ENCODE data around the gene GNAI1.

GNAI1 gene

GRCh38 chr7:80186721-80187120 lies 52.1 kb downstream of the GNAI1 start:
- no peak overlapping the region for H3K9ac ChIP-seq (ENCODE audit: low read length in 2 of 2)
- no peak overlapping the region for H3K4me3 ChIP-seq (ENCODE audit: low read length in 2 of 2)
- H3K27me3 ChIP-seq (ENCODE audit: control insufficient read depth in 1 of 2, insufficient read depth in 2 of 2, low read length in 2 of 2) = no peaks in the 10 kb centered on the region
- H3K27ac ChIP-seq (ENCODE audit: low read length) = no peak overlapping the region
- H3K9me3 ChIP-seq (ENCODE audit: control insufficient read depth in 2 of 2, low read length in 2 of 2) = no peaks in the 10 kb centered on the region
- H3K4me1 ChIP-seq (ENCODE audit: control insufficient read depth, insufficient read depth, low read length) = peaks cover 6% of the 10 kb centered on the region
- H3K36me3 ChIP-seq (ENCODE audit: control insufficient read depth in 2 of 2, insufficient read depth in 2 of 2, low read length in 2 of 2) = no peaks in the 10 kb centered on the region

- Histone ChIP-seq H3K27me3 (ENCODE audit: control insufficient read depth in 1 of 2, insufficient read depth in 2 of 2, low read length in 2 of 2) (no peaks in the 10 kb centered on the region), H3K9me3 (ENCODE audit: control insufficient read depth in 2 of 2, low read length in 2 of 2) (no peaks in the 10 kb centered on the region), H3K9ac (ENCODE audit: low read length in 2 of 2) (no peak overlapping the region), H3K27ac (ENCODE audit: low read length) (no peak overlapping the region), H3K36me3 (ENCODE audit: control insufficient read depth in 2 of 2, insufficient read depth in 2 of 2, low read length in 2 of 2) (no peaks in the 10 kb centered on the region), H3K4me1 (ENCODE audit: control insufficient read depth, insufficient read depth, low read length) (peaks cover 6% of the 10 kb centered on the region), H3K4me3 (ENCODE audit: low read length in 2 of 2) (peak overlapping the region in 1 of 2 donors; percentile 11)
Observed at GRCh38 chr7:80187279-80187678, 52.6 kb downstream of the GNAI1 start.

- peaks cover 6% of the 10 kb centered on the region for H3K4me1 ChIP-seq (ENCODE audit: control insufficient read depth, insufficient read depth, low read length)
- H3K9me3 ChIP-seq (ENCODE audit: control insufficient read depth in 2 of 2, low read length in 2 of 2) = no peaks in the 10 kb centered on the region
- H3K36me3 ChIP-seq (ENCODE audit: control insufficient read depth in 2 of 2, insufficient read depth in 2 of 2, low read length in 2 of 2) = no peaks in the 10 kb centered on the region
- H3K27me3 ChIP-seq (ENCODE audit: control insufficient read depth in 1 of 2, insufficient read depth in 2 of 2, low read length in 2 of 2) = no peaks in the 10 kb centered on the region
- H3K4me3 ChIP-seq (ENCODE audit: low read length in 2 of 2) = no peak overlapping the region
- H3K27ac ChIP-seq (ENCODE audit: low read length) = no peak overlapping the region
- H3K9ac ChIP-seq (ENCODE audit: low read length in 2 of 2) = no peak overlapping the region
Observed at GRCh38 chr7:80187727-80188126, 53.1 kb downstream of the GNAI1 start.

- H3K4me1 ChIP-seq (ENCODE audit: control insufficient read depth, insufficient read depth, low read length) = peaks cover 6% of the 10 kb centered on the region
Observed at GRCh38 chr7:80189638-80190037, 55.0 kb downstream of the GNAI1 start.

GRCh38 chr7:80197627-80198026 lies 63.0 kb downstream of the GNAI1 start:
- H3K4me1 ChIP-seq (ENCODE audit: control insufficient read depth, insufficient read depth, low read length) = no peaks in the 10 kb centered on the region
- H3K36me3 ChIP-seq (ENCODE audit: control insufficient read depth in 2 of 2, insufficient read depth in 2 of 2, low read length in 2 of 2) = peaks cover 0 to 6% of the 10 kb centered on the region in 2 donors
- H3K4me3 ChIP-seq (ENCODE audit: low read length in 2 of 2) = no peak overlapping the region
- no peak overlapping the region for H3K9ac ChIP-seq (ENCODE audit: low read length in 2 of 2)
- no peak overlapping the region for H3K27ac ChIP-seq (ENCODE audit: low read length)
- H3K27me3 ChIP-seq (ENCODE audit: control insufficient read depth in 1 of 2, insufficient read depth in 2 of 2, low read length in 2 of 2) = no peaks in the 10 kb centered on the region
- H3K9me3 ChIP-seq (ENCODE audit: control insufficient read depth in 2 of 2, low read length in 2 of 2) = no peaks in the 10 kb centered on the region

More at GRCh38 chr7:80189638-80190037, 55.0 kb downstream of the GNAI1 start:
- no peak overlapping the region for H3K9ac ChIP-seq (ENCODE audit: low read length in 2 of 2)
- H3K36me3 ChIP-seq (ENCODE audit: control insufficient read depth in 2 of 2, insufficient read depth in 2 of 2, low read length in 2 of 2) = no peaks in the 10 kb centered on the region
- H3K27me3 ChIP-seq (ENCODE audit: control insufficient read depth in 1 of 2, insufficient read depth in 2 of 2, low read length in 2 of 2) = no peaks in the 10 kb centered on the region
- H3K27ac ChIP-seq (ENCODE audit: low read length) = no peak overlapping the region
- no peaks in the 10 kb centered on the region for H3K9me3 ChIP-seq (ENCODE audit: control insufficient read depth in 2 of 2, low read length in 2 of 2)
- H3K4me3 ChIP-seq (ENCODE audit: low read length in 2 of 2) = no peak overlapping the region

GRCh38 chr7:80199051-80199450 lies 64.4 kb downstream of the GNAI1 start:
- no peaks in the 10 kb centered on the region for H3K27me3 ChIP-seq (ENCODE audit: control insufficient read depth in 1 of 2, insufficient read depth in 2 of 2, low read length in 2 of 2)
- no peak overlapping the region for H3K9ac ChIP-seq (ENCODE audit: low read length in 2 of 2)
- H3K9me3 ChIP-seq (ENCODE audit: control insufficient read depth in 2 of 2, low read length in 2 of 2) = no peaks in the 10 kb centered on the region
- H3K4me3 ChIP-seq (ENCODE audit: low read length in 2 of 2) = no peak overlapping the region
- peaks cover 0 to 7% of the 10 kb centered on the region in 2 donors for H3K36me3 ChIP-seq (ENCODE audit: control insufficient read depth in 2 of 2, insufficient read depth in 2 of 2, low read length in 2 of 2)
- no peak overlapping the region for H3K27ac ChIP-seq (ENCODE audit: low read length)
- no peaks in the 10 kb centered on the region for H3K4me1 ChIP-seq (ENCODE audit: control insufficient read depth, insufficient read depth, low read length)

GRCh38 chr7:80204454-80204853 lies 69.8 kb downstream of the GNAI1 start:
- no peak overlapping the region for H3K4me3 ChIP-seq (ENCODE audit: low read length in 2 of 2)
- no peak overlapping the region for H3K9ac ChIP-seq (ENCODE audit: low read length in 2 of 2)
- H3K4me1 ChIP-seq (ENCODE audit: control insufficient read depth, insufficient read depth, low read length) = no peaks in the 10 kb centered on the region
- H3K36me3 ChIP-seq (ENCODE audit: control insufficient read depth in 2 of 2, insufficient read depth in 2 of 2, low read length in 2 of 2) = peaks cover 0 to 9% of the 10 kb centered on the region in 2 donors
- H3K27ac ChIP-seq (ENCODE audit: low read length) = no peak overlapping the region
- H3K27me3 ChIP-seq (ENCODE audit: control insufficient read depth in 1 of 2, insufficient read depth in 2 of 2, low read length in 2 of 2) = no peaks in the 10 kb centered on the region
- no peaks in the 10 kb centered on the region for H3K9me3 ChIP-seq (ENCODE audit: control insufficient read depth in 2 of 2, low read length in 2 of 2)

DNA sequence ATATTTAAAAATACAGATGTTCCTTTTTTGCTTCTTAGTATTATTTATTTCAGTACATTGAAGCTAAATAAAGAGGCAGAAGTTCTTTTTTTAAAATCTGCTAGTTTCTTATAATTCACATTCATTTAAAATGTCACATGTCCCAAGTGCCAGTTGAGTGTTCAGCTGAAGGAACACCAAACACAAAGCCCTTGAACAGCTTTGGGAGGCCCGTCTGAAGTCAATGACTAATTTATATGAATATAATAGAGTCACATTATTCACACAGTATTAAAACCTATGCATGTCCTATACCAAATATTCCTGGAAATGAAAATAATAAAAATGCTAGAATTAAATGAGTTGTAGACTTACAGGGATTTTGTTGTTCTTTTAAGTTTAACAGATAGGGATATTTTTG lies 70.3 kb downstream of the GNAI1 start:
- Histone ChIP-seq H3K9me3 (ENCODE audit: control insufficient read depth in 2 of 2, low read length in 2 of 2) (no peaks in the 10 kb centered on the region), H3K27me3 (ENCODE audit: control insufficient read depth in 1 of 2, insufficient read depth in 2 of 2, low read length in 2 of 2) (no peaks in the 10 kb centered on the region), H3K27ac (ENCODE audit: low read length) (no peak overlapping the region), H3K9ac (ENCODE audit: low read length in 2 of 2) (no peak overlapping the region), H3K36me3 (ENCODE audit: control insufficient read depth in 2 of 2, insufficient read depth in 2 of 2, low read length in 2 of 2) (peaks cover 0 to 9% of the 10 kb centered on the region in 2 donors), H3K4me1 (ENCODE audit: control insufficient read depth, insufficient read depth, low read length) (no peaks in the 10 kb centered on the region), H3K4me3 (ENCODE audit: low read length in 2 of 2) (no peak overlapping the region)

- Histone ChIP-seq H3K27ac (ENCODE audit: low read length) (no peak overlapping the region), H3K27me3 (ENCODE audit: control insufficient read depth in 1 of 2, insufficient read depth in 2 of 2, low read length in 2 of 2) (no peaks in the 10 kb centered on the region), H3K9me3 (ENCODE audit: control insufficient read depth in 2 of 2, low read length in 2 of 2) (no peaks in the 10 kb centered on the region), H3K4me3 (ENCODE audit: low read length in 2 of 2) (no peak overlapping the region), H3K4me1 (ENCODE audit: control insufficient read depth, insufficient read depth, low read length) (no peaks in the 10 kb centered on the region), H3K9ac (ENCODE audit: low read length in 2 of 2) (no peak overlapping the region), H3K36me3 (ENCODE audit: control insufficient read depth in 2 of 2, insufficient read depth in 2 of 2, low read length in 2 of 2) (peaks cover 0 to 3% of the 10 kb centered on the region in 2 donors)
Observed at GRCh38 chr7:80206763-80207162, 72.1 kb downstream of the GNAI1 start.

GRCh38 chr7:80207501-80207900 lies 72.9 kb downstream of the GNAI1 start:
- Histone ChIP-seq H3K4me3 (ENCODE audit: low read length in 2 of 2) (no peak overlapping the region), H3K27me3 (ENCODE audit: control insufficient read depth in 1 of 2, insufficient read depth in 2 of 2, low read length in 2 of 2) (no peaks in the 10 kb centered on the region), H3K9me3 (ENCODE audit: control insufficient read depth in 2 of 2, low read length in 2 of 2) (no peaks in the 10 kb centered on the region), H3K27ac (ENCODE audit: low read length) (no peak overlapping the region), H3K4me1 (ENCODE audit: control insufficient read depth, insufficient read depth, low read length) (no peaks in the 10 kb centered on the region), H3K36me3 (ENCODE audit: control insufficient read depth in 2 of 2, insufficient read depth in 2 of 2, low read length in 2 of 2) (peaks cover 0 to 3% of the 10 kb centered on the region in 2 donors), H3K9ac (ENCODE audit: low read length in 2 of 2) (no peak overlapping the region)

GRCh38 chr7:80208700-80209099 lies 74.1 kb downstream of the GNAI1 start:
- Histone ChIP-seq H3K27me3 (ENCODE audit: control insufficient read depth in 1 of 2, insufficient read depth in 2 of 2, low read length in 2 of 2) (no peaks in the 10 kb centered on the region), H3K4me3 (ENCODE audit: low read length in 2 of 2) (no peak overlapping the region), H3K9ac (ENCODE audit: low read length in 2 of 2) (no peak overlapping the region), H3K4me1 (ENCODE audit: control insufficient read depth, insufficient read depth, low read length) (no peaks in the 10 kb centered on the region), H3K27ac (ENCODE audit: low read length) (no peak overlapping the region), H3K36me3 (ENCODE audit: control insufficient read depth in 2 of 2, insufficient read depth in 2 of 2, low read length in 2 of 2) (peaks cover 0 to 5% of the 10 kb centered on the region in 2 donors), H3K9me3 (ENCODE audit: control insufficient read depth in 2 of 2, low read length in 2 of 2) (no peaks in the 10 kb centered on the region)

All from stomach smooth muscle (tissue), 2 donors.